Activated CD4-positive, alpha-beta T cell treated with anti-CD3 and anti-CD28 coated beads, Interleukin-2, amount 50 U/mL, for 1 hour (primary cell): Measurements from ENCODE around the gene ADGRB2.
A peak's percentile ranks its signal among the peaks of the same experiment; 100 is the strongest.

Source experiments
- DNase-seq: peaks from one replicate; pipeline ENCODE4 v3.0.0-alpha.2; 2020

ADGRB2 gene

DNA sequence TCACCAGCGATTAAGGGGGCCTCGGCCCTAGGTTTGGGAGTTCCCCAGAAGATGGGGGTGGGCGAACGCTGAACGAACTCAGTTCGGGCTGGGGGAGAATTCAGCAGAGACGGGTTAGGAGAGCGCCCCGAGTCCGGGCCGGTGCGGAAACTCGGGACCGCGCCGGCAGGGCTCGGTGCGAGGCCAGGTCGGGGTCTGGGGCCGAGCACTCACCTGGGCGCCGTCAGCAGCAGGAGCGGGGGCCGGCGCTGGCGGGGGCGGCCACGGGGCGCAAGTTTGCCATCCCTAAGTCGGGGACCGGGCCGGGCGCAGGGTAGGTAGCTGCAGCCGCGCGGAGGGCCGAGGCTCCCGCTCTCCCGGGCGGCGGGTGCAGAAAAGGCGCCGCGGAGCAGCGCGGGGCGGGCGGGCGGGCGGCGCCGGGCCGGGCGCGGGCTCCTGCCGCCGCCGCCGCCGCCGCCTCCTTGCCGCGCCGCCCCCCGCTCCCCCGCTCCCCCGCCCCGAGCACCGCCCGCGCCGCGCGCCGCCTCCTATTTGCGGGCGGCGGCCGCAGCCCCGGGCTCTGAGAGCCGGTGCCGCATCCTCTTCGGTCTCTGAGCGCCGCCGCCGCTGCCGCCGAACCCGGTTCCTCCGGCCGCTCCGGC lies 349 bp downstream of the ADGRB2 start:
- DNase-seq = no peak

GRCh38 chr1:31762726-31763670 lies 1.1 kb downstream of the ADGRB2 start:
- peak; percentile 66 for DNase-seq

DNA sequence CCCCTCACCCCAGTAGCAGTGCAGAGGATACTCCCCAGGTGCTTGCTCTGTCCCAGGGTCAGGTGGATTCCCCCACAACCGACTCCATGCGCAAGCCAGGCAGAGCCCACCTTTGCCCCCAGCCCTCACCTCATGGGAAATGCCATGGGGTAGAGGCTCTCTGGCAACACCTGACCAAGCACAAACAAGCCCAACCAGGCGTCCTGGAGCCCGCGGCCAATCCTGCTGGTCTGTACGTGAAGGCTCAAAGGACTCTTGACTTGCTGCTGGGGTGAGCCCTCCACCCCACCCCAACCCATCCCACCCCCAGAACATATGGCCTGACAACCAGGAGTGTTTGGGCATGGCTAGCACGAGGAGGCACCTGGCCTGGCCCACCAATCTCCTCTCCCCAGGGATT lies 1.8 kb downstream of the ADGRB2 start:
- no peak for DNase-seq

GRCh38 chr1:31761883-31762282 lies 2.3 kb downstream of the ADGRB2 start:
- no peak for DNase-seq

DNA sequence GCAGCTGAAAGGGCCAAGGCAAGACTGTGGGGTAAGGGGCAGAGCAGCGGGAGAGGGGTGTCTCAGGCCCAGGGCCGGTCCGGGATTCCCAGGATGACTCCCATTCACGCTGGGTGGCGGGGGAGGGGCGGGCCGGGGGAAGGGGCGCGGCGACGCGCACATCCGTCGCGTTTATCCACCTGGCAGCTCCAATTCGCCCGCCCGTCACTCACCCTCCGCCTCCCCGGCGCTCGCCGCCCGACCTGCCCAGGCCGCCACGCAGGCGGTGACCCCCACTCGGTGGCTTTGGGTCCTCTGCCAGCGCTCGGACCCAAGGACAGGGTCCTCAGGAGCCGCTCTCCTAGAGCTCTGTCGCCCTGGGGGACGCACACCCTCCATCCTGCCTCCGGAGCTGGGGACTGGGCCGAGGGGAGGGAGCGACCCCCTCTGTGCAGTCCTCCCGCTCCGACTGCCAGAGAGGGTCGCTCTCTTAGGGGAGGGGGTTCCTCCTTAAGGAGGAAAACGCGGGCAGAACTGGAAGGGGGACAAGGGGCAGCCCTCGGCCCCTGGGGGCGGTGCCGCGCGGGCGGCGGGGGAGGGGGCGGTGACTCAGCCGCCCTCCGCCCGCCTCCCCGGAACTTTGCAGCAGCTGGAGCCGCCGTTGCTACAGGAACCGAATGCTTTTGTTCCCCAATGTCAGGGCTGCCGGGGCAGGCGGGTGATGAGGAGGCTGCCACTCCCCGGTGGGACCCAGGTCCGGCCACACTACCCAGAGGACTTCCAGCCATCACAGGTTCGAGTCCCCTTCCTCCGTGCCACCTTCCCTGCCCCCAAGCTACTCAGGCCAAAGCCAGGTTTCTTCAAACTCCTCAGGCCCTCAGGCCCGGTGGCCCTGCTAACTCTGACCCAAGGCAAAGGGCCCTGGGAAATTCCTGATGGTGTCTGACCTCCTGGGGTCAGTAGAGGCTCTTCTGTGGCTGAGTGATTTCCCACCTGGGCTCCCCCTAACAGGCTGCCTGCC lies 3.4 kb downstream of the ADGRB2 start:
- peak; percentile 69 for DNase-seq

GRCh38 chr1:31759298-31760023 lies 4.7 kb downstream of the ADGRB2 start:
- DNase-seq = no peak

- DNase-seq = no peak
Measured at GRCh38 chr1:31758823-31759222, 5.3 kb downstream of the ADGRB2 start.

- no peak for DNase-seq
Measured at GRCh38 chr1:31757989-31758388, 6.2 kb downstream of the ADGRB2 start.

- no peak for DNase-seq
Measured at GRCh38 chr1:31757204-31757679, 6.9 kb downstream of the ADGRB2 start.

DNA sequence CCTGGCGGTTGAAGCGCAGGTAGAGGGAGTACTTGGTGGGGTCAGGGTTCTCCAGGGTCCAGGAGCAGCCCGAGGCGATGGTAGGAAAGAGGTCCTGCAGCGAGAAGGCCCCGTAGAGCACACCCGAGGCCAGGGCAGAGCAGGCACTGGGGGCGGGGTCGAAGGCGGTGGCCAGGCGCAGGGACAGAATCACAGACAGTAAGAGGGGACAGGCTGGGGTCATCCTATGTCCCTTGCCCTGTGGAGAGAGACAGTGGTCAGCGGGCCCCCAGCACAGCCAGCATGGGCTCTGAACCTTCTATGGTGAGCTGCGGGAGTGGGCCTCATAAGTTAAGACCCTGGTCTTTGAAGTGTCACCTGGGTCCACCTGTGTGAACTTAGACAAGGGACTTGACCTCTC lies 7.6 kb downstream of the ADGRB2 start:
- no peak for DNase-seq

DNA sequence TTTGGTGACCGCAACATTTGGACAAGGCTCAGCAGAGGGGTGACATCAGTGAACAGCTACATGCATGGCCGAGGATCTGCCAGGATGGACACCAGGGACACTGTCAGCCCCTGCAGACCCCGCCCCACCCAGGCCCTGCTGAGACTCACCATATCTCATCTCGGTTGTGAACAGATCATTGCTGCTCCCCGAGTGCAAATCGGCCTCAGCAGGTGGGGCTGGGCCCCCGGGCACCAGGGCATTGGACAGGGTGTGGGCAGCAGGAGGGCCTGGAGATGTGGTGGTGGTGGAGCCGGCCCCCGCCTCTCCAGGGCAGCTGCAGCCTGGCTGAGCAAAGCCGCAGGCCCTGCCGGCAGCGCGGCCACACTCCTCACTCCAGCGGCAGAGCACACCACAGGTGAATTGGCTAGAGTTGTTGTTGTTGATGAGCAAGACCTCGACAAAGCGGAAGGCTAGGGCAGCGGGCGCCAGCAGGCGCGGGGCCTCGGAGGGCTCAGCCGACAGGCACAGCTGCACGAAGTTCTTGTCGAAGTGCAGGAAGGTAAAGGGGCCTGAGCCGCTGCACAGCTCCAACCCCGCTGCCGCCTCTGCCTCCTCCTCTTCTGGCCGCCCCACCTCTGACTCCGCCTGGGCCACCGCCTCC lies 8.2 kb downstream of the ADGRB2 start:
- DNase-seq = no peak

- DNase-seq = no peak
Measured at GRCh38 chr1:31755197-31755611, 8.9 kb downstream of the ADGRB2 start.

- no peak for DNase-seq
Measured at GRCh38 chr1:31754397-31754796, 9.7 kb downstream of the ADGRB2 start.

- DNase-seq = no peak
Measured at GRCh38 chr1:31753707-31754349, 10.3 kb downstream of the ADGRB2 start.

- no peak for DNase-seq
Measured at GRCh38 chr1:31752952-31753475, 11.1 kb downstream of the ADGRB2 start.

DNA sequence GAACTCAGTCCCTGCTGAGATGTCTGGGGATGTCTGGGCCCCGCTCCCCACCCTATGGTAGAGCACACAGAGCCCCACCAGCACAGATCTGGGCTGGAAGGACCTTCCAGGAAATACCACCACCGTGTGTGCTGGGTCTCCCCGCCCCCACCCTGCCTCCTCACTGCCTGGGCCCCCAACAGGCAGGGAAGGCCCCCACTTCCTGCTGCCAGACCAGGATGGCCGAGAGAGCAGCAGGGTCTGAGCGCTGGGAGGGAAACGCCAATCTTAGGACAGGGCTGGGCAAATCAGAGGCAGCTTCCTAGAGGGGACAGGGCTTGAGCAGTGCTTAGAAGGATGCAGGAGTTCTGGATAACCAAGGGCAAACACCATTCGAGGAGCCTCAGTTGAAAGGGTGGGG lies 11.9 kb downstream of the ADGRB2 start:
- no peak for DNase-seq

DNA sequence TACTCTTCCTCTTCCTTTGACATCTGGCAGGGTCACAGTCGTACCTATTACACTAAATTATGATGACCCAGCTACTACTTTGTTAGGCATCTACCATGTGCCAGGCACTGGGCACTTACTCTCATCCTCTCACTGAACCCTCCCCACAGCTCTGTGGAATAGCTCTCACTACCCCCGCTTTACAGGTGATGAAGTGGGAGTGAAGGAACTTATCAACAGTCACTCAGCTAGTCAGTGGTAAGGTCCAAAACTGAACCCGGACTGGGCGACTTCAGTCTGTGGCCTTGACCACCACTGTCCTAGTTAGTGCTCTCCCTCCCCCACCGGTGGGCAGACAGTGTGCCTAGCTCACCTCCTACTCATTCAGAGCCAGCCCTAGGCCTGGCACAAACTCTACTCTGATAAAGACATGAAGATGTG lies 12.3 kb downstream of the ADGRB2 start:
- no peak for DNase-seq

GRCh38 chr1:31750858-31751510 lies 13.2 kb downstream of the ADGRB2 start:
- DNase-seq = no peak

- no peak for DNase-seq
Measured at GRCh38 chr1:31749785-31750735, 14.1 kb downstream of the ADGRB2 start.
